H9 (cell line): ENCODE results near the gene RBFOX2. TPM values are rescaled to one million over a fixed set of nuclear protein-coding genes. Genes with fewer than 3 reads are reported as not detected.

ENCODE experiments used
- DNase-seq: peaks from one replicate; pipeline ENCODE4 v3.0.0-alpha.2; 2017
- H2AFZ ChIP-seq: one replicate; pipeline ENCODE4 v1.6.1; 2013; ENCODE audit warnings: mild to moderate bottlenecking, low read length, control low read depth, moderate library complexity
- H2AK5ac ChIP-seq: 2 replicates; pipeline ENCODE4 v1.6.1; 2013; ENCODE audit warnings: low read length, control low read depth, mixed read lengths; ENCODE audit not compliant: insufficient read length
- H2BK120ac ChIP-seq: one replicate; pipeline ENCODE4 v1.6.1; 2013; ENCODE audit warnings: low read depth, mild to moderate bottlenecking, low read length, control low read depth, inconsistent platforms; ENCODE audit not compliant: poor library complexity, severe bottlenecking
- H2BK12ac ChIP-seq: 2 replicates; pipeline ENCODE4 v1.6.1; 2013; ENCODE audit warnings: low read length, control low read depth, mixed read lengths, low read depth; ENCODE audit not compliant: insufficient read length
- H2BK15ac ChIP-seq: 2 replicates; pipeline ENCODE4 v1.6.1; 2013; ENCODE audit warnings: low read depth, low read length, control low read depth
- H2BK20ac ChIP-seq: one replicate; pipeline ENCODE4 v1.6.1; 2013; ENCODE audit warnings: low read depth, mild to moderate bottlenecking, low read length, control low read depth, inconsistent platforms; ENCODE audit not compliant: poor library complexity, severe bottlenecking
- H2BK5ac ChIP-seq: 2 replicates; pipeline ENCODE4 v1.6.1; 2013; ENCODE audit warnings: low read length, control low read depth, mixed read lengths; ENCODE audit not compliant: insufficient read length
- H3K14ac ChIP-seq: 2 replicates; pipeline ENCODE4 v1.6.1; 2013; ENCODE audit warnings: low read length, control low read depth; ENCODE audit not compliant: insufficient read depth
- H3K18ac ChIP-seq: 2 replicates; pipeline ENCODE4 v1.6.1; 2013; ENCODE audit warnings: low read depth, mild to moderate bottlenecking, mixed read lengths, low read length, control low read depth; ENCODE audit not compliant: insufficient read length
- H3K23ac ChIP-seq: 2 replicates; pipeline ENCODE4 v1.6.1; 2013; ENCODE audit warnings: low read length, control low read depth, mixed read lengths, low read depth; ENCODE audit not compliant: insufficient read length
- H3K23me2 ChIP-seq: 2 replicates; pipeline ENCODE4 v1.6.1; 2013; ENCODE audit warnings: low read depth, mild to moderate bottlenecking, mixed read lengths, low read length, control low read depth; ENCODE audit not compliant: insufficient read length, poor library complexity, severe bottlenecking
- H3K27ac ChIP-seq: 2 replicates; pipeline ENCODE4 v1.5.1; 2013; ENCODE audit warnings: low read length, control low read depth, mixed read lengths, low read depth; ENCODE audit not compliant: insufficient read length
- H3K27me3 ChIP-seq: 2 replicates; pipeline ENCODE4 v1.6.1; 2013; ENCODE audit warnings: low read length, control low read depth, inconsistent platforms; ENCODE audit not compliant: insufficient read depth
- H3K4ac ChIP-seq: 2 replicates; pipeline ENCODE4 v1.6.1; 2013; ENCODE audit warnings: low read depth, mild to moderate bottlenecking, control low read depth, inconsistent platforms, low read length, moderate library complexity
- H3K4me1 ChIP-seq: 2 replicates; pipeline ENCODE4 v1.6.1; 2013; ENCODE audit warnings: low read length, control low read depth, inconsistent platforms; ENCODE audit not compliant: insufficient read depth
- H3K4me2 ChIP-seq: 2 replicates; pipeline ENCODE4 v1.6.1; 2013; ENCODE audit warnings: low read length, control low read depth, mixed read lengths; ENCODE audit not compliant: insufficient read length, insufficient read depth
- H3K56ac ChIP-seq: 2 replicates; pipeline ENCODE4 v1.6.1; 2013; ENCODE audit warnings: low read depth, mild to moderate bottlenecking, mixed read lengths, low read length, control low read depth; ENCODE audit not compliant: insufficient read length
- H3K79me1 ChIP-seq: 2 replicates; pipeline ENCODE4 v1.6.1; 2013; ENCODE audit warnings: low read depth, mild to moderate bottlenecking, moderate library complexity, low read length, control low read depth, inconsistent platforms; ENCODE audit not compliant: insufficient read depth, poor library complexity, severe bottlenecking
- H3K79me2 ChIP-seq: 2 replicates; pipeline ENCODE4 v1.6.1; 2013; ENCODE audit warnings: low read length, control low read depth, inconsistent platforms; ENCODE audit not compliant: insufficient read depth
- H3K9ac ChIP-seq: 2 replicates; pipeline ENCODE4 v1.6.1; 2013; ENCODE audit warnings: low read length, control low read depth, mixed read lengths; ENCODE audit not compliant: insufficient read length; ENCODE audit errors: extremely low read depth
- H3K9me3 ChIP-seq: one replicate; pipeline ENCODE4 v1.6.1; 2013; ENCODE audit warnings: low read depth, low read length, inconsistent platforms; ENCODE audit not compliant: control insufficient read depth
- H3T11ph ChIP-seq: one replicate; pipeline ENCODE4 v1.6.1; 2013; ENCODE audit warnings: mild to moderate bottlenecking, low read length, control low read depth, inconsistent platforms
- H4K20me1 ChIP-seq: one replicate; pipeline ENCODE4 v1.6.1; 2013; ENCODE audit not compliant: control insufficient read depth, insufficient read length, insufficient read depth
- H4K5ac ChIP-seq: 2 replicates; pipeline ENCODE4 v1.6.1; 2013; ENCODE audit warnings: low read depth, mild to moderate bottlenecking, mixed read lengths, low read length, control low read depth; ENCODE audit not compliant: insufficient read length
- H4K8ac ChIP-seq: replicated peaks from 2 replicates; pipeline ENCODE4 v1.6.1; 2013; ENCODE audit warnings: low read length, control low read depth, mixed read lengths, low read depth; ENCODE audit not compliant: insufficient read length
- H4K91ac ChIP-seq: 2 replicates; pipeline ENCODE4 v1.6.1; 2013; ENCODE audit warnings: low read depth, mild to moderate bottlenecking, moderate library complexity, mixed read lengths, low read length, control low read depth; ENCODE audit not compliant: insufficient read length
- H3K27ac Mint-ChIP-seq, 3 experiments: 2 replicates in 2 of 3; 3 replicates in 1 of 3; pipeline ENCODE4 v1.8.0; 2020 to 2021; ENCODE audit warnings: mixed read lengths in 3 of 3, mild to moderate bottlenecking in 1 of 3, moderate library complexity in 1 of 3
- H3K27me3 Mint-ChIP-seq: 2 replicates; pipeline ENCODE4 v1.8.0; 2021; ENCODE audit warnings: low read depth, mild to moderate bottlenecking, moderate library complexity, mixed read lengths
- H3K36me3 Mint-ChIP-seq, 3 experiments: 2 replicates in 2 of 3; 3 replicates in 1 of 3; pipeline ENCODE4 v1.8.0; 2020 to 2021; ENCODE audit warnings: low read depth in 3 of 3, mixed read lengths in 3 of 3; ENCODE audit not compliant: insufficient read depth in 1 of 3
- H3K4me1 Mint-ChIP-seq, 2 experiments: 2 replicates each; pipeline ENCODE4 v1.8.0; 2020; ENCODE audit warnings: mixed read lengths in 2 of 2
- H3K4me3 Mint-ChIP-seq, 2 experiments: 2 replicates in 1 of 2; 3 replicates in 1 of 2; pipeline ENCODE4 v1.8.0; 2020 to 2021; ENCODE audit warnings: mild to moderate bottlenecking in 2 of 2, mixed read lengths in 2 of 2, moderate library complexity in 1 of 2
- H3K9me3 Mint-ChIP-seq, 2 experiments: 2 replicates in 1 of 2; 3 replicates in 1 of 2; pipeline ENCODE4 v1.8.0; 2020; ENCODE audit warnings: mild to moderate bottlenecking in 2 of 2, mixed read lengths in 2 of 2, moderate library complexity in 1 of 2
- CTCF ChIP-seq: fragments of 200-600 bp; sonication (generic); conservative IDR thresholded peaks from 3 replicates; pipeline ENCODE4 v1.8.0; 2021; ENCODE audit warnings: antibody characterized with exemption, mild to moderate bottlenecking
- WGBS: extraction: QIAGEN DNeasy Blood & Tissue Kit; methylation state at CpG from one replicate; pipeline ENCODE4 v1.1.7; 2013; ENCODE audit warnings: missing lambda C conversion rate, low lambda C conversion rate, mixed read lengths; ENCODE audit not compliant: insufficient read length; ENCODE audit errors: extremely low coverage; 5-methylcytosine and 5-hydroxymethylcytosine counted together
- total RNA-seq: library from RNA; stranded (reverse); gene quantifications from 2 replicates; pipeline ENCODE4 v1.2.1, GENCODE V29; 2021

RBFOX2 gene
- total RNA-seq, 1 experiment from 2014 or later: 84.7 TPM

- H3K27ac ChIP-seq: no peak overlapping the region
- H2BK120ac ChIP-seq: no peak overlapping the region
- Mint-ChIP-seq H3K4me1 (peaks cover 48 to 60% of the 10 kb centered on the region in 2 experiments), H3K9me3 (no peaks in the 10 kb centered on the region), H3K4me3 (peak overlapping the region in 1 of 2 experiments; percentile 34; a peak in 1 of 5 replicates), H3K36me3 (peaks cover 7 to 12% (median 9%) of the 10 kb centered on the region in 3 experiments; a peak in 6 of 7 replicates), H3K27me3 (no peaks in the 10 kb centered on the region), H3K27ac (peak overlapping the region in 1 of 3 experiments; percentile 25; a peak in 3 of 7 replicates)
- H2BK5ac ChIP-seq: no peak overlapping the region
- H4K8ac ChIP-seq: no peak overlapping the region
- H3K14ac ChIP-seq: no peak overlapping the region
- H3K4me2 ChIP-seq: no peak overlapping the region
- H3K79me2 ChIP-seq: no peaks in the 10 kb centered on the region
- H2BK20ac ChIP-seq: no peak overlapping the region
- H3K56ac ChIP-seq: no peak overlapping the region
- peaks cover 8% of the 10 kb centered on the region; the same call in 1 of the 2 replicates for H3K4me1 ChIP-seq
- no peak overlapping the region for H3K18ac ChIP-seq
- H2AK5ac ChIP-seq: no peak overlapping the region
- H3K79me1 ChIP-seq: no peaks in the 10 kb centered on the region
- H4K91ac ChIP-seq: no peak overlapping the region
- DNase-seq: no peak
- H4K20me1 ChIP-seq: peaks cover 2% of the 10 kb centered on the region
- no peak overlapping the region for H3K9ac ChIP-seq
- no peak overlapping the region for H2AFZ ChIP-seq
- no peak overlapping the region for H3T11ph ChIP-seq
- H3K23ac ChIP-seq: no peak overlapping the region
- TF ChIP-seq CTCF: no peak
- no peak overlapping the region for H4K5ac ChIP-seq
- H3K23me2 ChIP-seq: peaks cover 3% of the 10 kb centered on the region
- no peak overlapping the region for H2BK12ac ChIP-seq
- H3K27me3 ChIP-seq: no peaks in the 10 kb centered on the region; the same call in 1 of the 2 replicates
- no peaks in the 10 kb centered on the region for H3K9me3 ChIP-seq
- no peak overlapping the region for H3K4ac ChIP-seq
- WGBS: no CpG with 5 or more reads among the region's 5 CpGs
- no peak overlapping the region for H2BK15ac ChIP-seq
Measured at GRCh38 chr22:35752006-35752862, 276.4 kb downstream of the RBFOX2 start.
